ENCODE data around the gene GJB6.

Gene GJB6

GRCh38 chr13:20186771-20187170, 45.3 kb downstream of the GJB6 start:
- DNase-seq (ENCODE audit: low read depth in 2 of 2), result no peak

DNA sequence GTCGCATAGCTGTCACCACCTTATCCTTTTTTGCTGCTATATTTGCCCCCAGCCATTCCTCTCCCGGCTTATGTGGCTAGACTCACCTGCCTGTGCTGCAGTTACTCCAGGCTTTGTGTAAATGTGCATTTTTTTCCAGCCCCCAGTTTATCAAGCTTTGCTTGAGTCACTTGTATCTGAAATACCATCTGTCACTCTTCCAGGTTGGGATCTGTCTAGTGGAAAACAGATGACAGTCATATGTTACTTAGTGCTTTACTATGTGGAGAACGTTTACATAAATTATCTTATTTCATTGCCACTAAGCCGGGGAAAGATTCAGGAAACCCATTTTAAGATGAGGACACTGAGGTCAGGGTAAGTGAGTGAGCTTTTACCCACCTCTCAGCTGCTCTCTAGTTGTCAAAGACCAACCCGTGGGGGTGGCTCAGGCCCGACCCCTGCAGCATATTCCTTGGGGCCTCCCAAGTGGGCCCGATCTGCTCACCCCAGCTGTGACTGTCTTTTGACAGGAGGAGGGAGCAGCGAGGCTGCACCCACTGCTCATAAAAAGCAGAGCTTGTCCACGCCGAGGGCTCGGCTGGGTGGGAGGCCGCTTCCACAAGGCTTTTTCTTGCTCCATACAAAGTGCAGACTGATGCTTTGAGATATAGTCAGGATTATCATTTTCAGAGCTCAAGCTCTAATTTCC, 46.6 kb downstream of the GJB6 start:
- DNase-seq (ENCODE audit: low read depth in 2 of 2), result no peak

- DNase-seq (ENCODE audit: low read depth in 2 of 2), result peak in 1 of 2 donors; percentile 46
Measured at GRCh38 chr13:20182231-20182846, 49.8 kb downstream of the GJB6 start.

- no peak for DNase-seq (ENCODE audit: low read depth in 2 of 2)
Measured at GRCh38 chr13:20181188-20181587, 50.9 kb downstream of the GJB6 start.

DNA sequence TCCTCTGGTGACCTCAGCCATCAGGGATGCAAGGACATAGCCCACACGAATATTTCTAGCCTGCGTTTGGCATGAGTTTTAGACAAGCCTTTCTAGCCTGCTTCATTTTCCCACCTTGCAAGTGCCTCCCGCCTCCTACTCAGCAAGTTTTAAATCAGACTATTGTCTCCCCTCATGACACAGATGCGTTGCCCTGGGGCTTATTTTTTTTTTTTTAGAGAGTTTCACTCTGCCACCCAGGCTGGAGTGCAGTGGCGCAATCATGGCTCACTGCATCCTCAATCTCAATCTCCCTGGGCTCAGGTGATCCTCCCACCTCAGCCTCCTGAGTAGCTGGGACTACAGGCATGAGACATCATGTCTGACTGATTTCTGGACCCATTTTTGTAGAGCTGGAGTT, 54.0 kb downstream of the GJB6 start:
- no peak for DNase-seq (ENCODE audit: low read depth in 2 of 2)

GRCh38 chr13:20177049-20177831, 54.9 kb downstream of the GJB6 start:
- no peak for DNase-seq (ENCODE audit: low read depth in 2 of 2)

DNA sequence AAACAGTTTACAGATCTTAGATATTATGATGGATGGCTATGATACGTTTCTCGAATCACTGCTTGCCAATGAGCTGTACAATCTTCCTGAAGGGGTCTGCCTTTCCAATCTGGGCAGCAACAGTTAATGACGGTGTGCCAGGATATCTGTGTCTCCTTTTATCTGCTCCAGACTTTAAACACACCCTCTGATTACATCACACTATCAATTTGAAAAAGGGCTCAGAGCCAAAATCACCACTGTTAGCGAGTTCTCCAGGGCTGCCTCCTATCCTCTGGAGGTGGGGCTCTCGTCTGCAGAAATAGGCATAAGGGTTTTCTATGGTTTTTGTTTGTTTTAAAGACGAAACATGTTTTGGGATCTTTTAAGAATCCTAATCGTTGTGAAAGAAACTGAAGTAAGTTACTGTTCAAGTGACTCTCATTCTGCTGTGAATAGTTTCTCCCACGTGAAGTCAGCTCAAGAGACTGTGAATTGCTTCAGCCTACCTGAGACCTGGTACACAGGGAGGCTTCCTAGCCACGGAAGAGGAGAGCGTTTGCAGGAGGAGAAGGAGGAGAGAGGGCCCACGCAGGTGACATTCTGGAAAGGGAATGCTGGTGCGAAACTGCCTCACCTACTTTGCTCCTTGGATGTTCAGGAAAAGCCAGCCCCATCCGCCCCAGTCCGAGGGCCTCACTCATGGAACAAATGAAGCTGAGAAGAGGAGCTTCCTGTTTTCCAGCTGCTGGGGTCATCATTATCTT, 56.0 kb downstream of the GJB6 start:
- no peak for DNase-seq (ENCODE audit: low read depth in 2 of 2)

GRCh38 chr13:20175406-20175794, 56.7 kb downstream of the GJB6 start:
- DNase-seq (ENCODE audit: low read depth in 2 of 2), result no peak

GRCh38 chr13:20174656-20175405, 57.3 kb downstream of the GJB6 start:
- DNase-seq (ENCODE audit: low read depth in 2 of 2), result peak; percentile 58 to 61

- DNase-seq (ENCODE audit: low read depth in 2 of 2), result no peak
Measured at GRCh38 chr13:20173116-20173746, 58.9 kb downstream of the GJB6 start.
